K562 (cell line): ENCODE data around the gene MCCD1. TPM values are rescaled to one million over a fixed set of nuclear protein-coding genes. Genes with fewer than 3 reads are reported as not detected.

ENCODE experiments used
- CBFB ChIP-seq: sonication (generic); formaldehyde crosslinking; IDR thresholded peaks from 2 replicates; pipeline ENCODE4 v1.4.0; 2020; ENCODE audit warnings: mild to moderate bottlenecking, missing genetic modification reagents
- CGGBP1 ChIP-seq: fragments of 250-450 bp; sonication (Bioruptor Pico); IDR thresholded peaks from 2 replicates; pipeline ENCODE4 v1.9.0; 2021; ENCODE audit warnings: mild to moderate bottlenecking
- ELF4 ChIP-seq: fragments of 450-650 bp; formaldehyde crosslinking; IDR thresholded peaks from 2 replicates; pipeline ENCODE4 v1.4.0; 2022; ENCODE audit warnings: missing genetic modification characterization
- HDGF ChIP-seq: fragments of 450-650 bp; IDR thresholded peaks from 2 replicates; pipeline ENCODE4 v1.6.1; 2016
- IFI16 ChIP-seq: fragments of 250-450 bp; sonication (Bioruptor Pico); IDR thresholded peaks from 2 replicates; pipeline ENCODE4 v2.1.2; 2022; ENCODE audit warnings: mild to moderate bottlenecking, inconsistent platforms
- NCOA4 ChIP-seq: fragments of 450-650 bp; IDR thresholded peaks from 2 replicates; pipeline ENCODE4 v1.6.1; 2018; ENCODE audit warnings: mild to moderate bottlenecking; ENCODE audit not compliant: partially characterized antibody
- POLR2G ChIP-seq: fragments of 200-400 bp; formaldehyde crosslinking; IDR thresholded peaks from 2 replicates; pipeline ENCODE4 v1.6.1; 2017; ENCODE audit warnings: low read depth, mild to moderate bottlenecking, antibody characterized with exemption, low read length, moderate library complexity
- RNF219 ChIP-seq: fragments of 250-450 bp; sonication (Bioruptor Pico); IDR thresholded peaks from 2 replicates; pipeline ENCODE4 v1.5.0; 2022; ENCODE audit warnings: mild to moderate bottlenecking
- SPI1 ChIP-seq: IDR thresholded peaks from 2 replicates; pipeline ENCODE4 v1.6.1; 2011; ENCODE audit warnings: low read depth, low read length, control low read depth, borderline replicate concordance
- ZKSCAN8 ChIP-seq: fragments of 200-800 bp; sonication (Bioruptor generic); IDR thresholded peaks from 2 replicates; pipeline ENCODE4 v1.6.1; 2016; ENCODE audit warnings: missing genetic modification characterization, missing compliant biosample characterization
- ZNF12 ChIP-seq: sonication (generic); formaldehyde crosslinking; IDR thresholded peaks from 2 replicates; pipeline ENCODE4 v1.4.0; 2020; ENCODE audit warnings: mild to moderate bottlenecking, missing genetic modification reagents
- ZNF609 ChIP-seq: sonication (generic); formaldehyde crosslinking; IDR thresholded peaks from 2 replicates; pipeline ENCODE4 v1.8.1; 2023; ENCODE audit warnings: missing genetic modification reagents, mild to moderate bottlenecking, borderline replicate concordance
- ZNF639 ChIP-seq, 2 experiments: fragments of 200-800 bp in 1 of 2; sonication (Bioruptor generic) in 1 of 2; sonication (generic) in 1 of 2; formaldehyde crosslinking in 1 of 2; IDR thresholded peaks in 1 of 2; conservative IDR thresholded peaks in 1 of 2; 2 replicates each; pipeline versions ENCODE4 v1.5.0 to v1.6.1; 2016 to 2020; ENCODE audit warnings: missing compliant biosample characterization in 1 of 2, missing genetic modification characterization in 1 of 2, missing genetic modification reagents in 1 of 2
- ZNF699 ChIP-seq: fragments of 250-450 bp; sonication (Bioruptor Pico); IDR thresholded peaks from 2 replicates; pipeline ENCODE4 v1.8.0; 2021; ENCODE audit warnings: mild to moderate bottlenecking, moderate library complexity; ENCODE audit not compliant: insufficient replicate concordance
- ZNF830 ChIP-seq: fragments of 250-450 bp; sonication (Bioruptor Pico); IDR thresholded peaks from 2 replicates; pipeline ENCODE4 v1.5.0; 2021; ENCODE audit warnings: mild to moderate bottlenecking
- polyA plus RNA-seq, 8 experiments: library from polyadenylated mRNA; depleted of rRNA in 4 of 8; stranded (reverse) in 5 of 8; unstranded in 3 of 8; fragments of >200 nt; fragmentation: Nextera tagmentation in 2 of 8; fragmentation: Illumina TruSeq in 1 of 8; extraction: Ambion mirVana in 2 of 8; extraction: Trizol in 1 of 8; gene quantifications; 2 replicates each; pipeline versions ENCODE4 v1.2.1 to v1.2.3, GENCODE V29; 2011 to 2014; ENCODE audit warnings: inconsistent platforms in 1 of 8, missing spikeins in 1 of 8
- total RNA-seq, 7 experiments: library from RNA; depleted of rRNA in 6 of 7; stranded (reverse); fragments of >200 nt in 6 of 7; fragmentation: Illumina TruSeq in 2 of 7; extraction: Trizol in 2 of 7; gene quantifications; 2 replicates each; pipeline versions ENCODE4 v1.2.1 to v1.2.3, GENCODE V29; 2011 to 2021; ENCODE audit warnings: low replicate concordance in 1 of 7
- TF ChIP-seq, protein P1 (sequence below): sonication (generic); IDR thresholded peaks from 2 replicates; pipeline ENCODE4 v1.6.1; 2016
- TF ChIP-seq, protein P2 (sequence below): fragments of 250-450 bp; sonication (Bioruptor Pico); IDR thresholded peaks from 2 replicates; pipeline ENCODE4 v1.8.0; 2021; ENCODE audit warnings: borderline replicate concordance, mild to moderate bottlenecking, moderate library complexity; ENCODE audit not compliant: poor library complexity, severe bottlenecking

The MCCD1 gene
- total and polyA plus RNA-seq, 9 of the 15 experiments (the other 6 are each of a cell fraction or from before 2014, with no cell fraction given), result not detected

DNA sequence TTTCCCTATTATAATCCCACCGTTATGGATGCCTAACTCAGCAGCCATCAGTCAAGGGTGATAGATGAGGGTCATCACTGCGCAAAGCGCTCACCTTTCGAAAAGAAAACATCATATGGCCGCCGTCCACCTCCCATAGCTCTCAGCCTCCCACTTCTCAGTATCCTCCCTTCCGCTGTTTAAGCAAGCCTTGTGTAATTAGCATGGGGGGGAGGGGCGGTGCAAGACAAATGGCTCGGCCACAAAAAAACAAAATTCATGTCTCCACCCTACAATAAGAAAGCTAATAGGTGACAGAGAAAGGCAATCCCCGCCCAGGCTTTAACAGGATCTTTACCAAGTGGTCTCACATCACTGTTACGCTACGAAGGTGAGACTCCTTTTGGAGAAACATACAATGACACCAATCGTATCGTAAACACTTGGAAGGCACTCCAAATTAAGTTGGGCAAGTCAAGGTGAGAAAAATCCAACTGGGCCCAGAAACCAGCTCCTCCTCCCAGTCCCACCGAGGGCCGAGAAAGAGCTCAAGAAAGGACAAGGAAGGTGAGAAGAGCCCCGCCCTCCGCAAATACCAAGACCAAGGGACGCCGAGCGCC lies 12.4 kb downstream of the MCCD1 start (continued):
- TF ChIP-seq, protein P1, sequence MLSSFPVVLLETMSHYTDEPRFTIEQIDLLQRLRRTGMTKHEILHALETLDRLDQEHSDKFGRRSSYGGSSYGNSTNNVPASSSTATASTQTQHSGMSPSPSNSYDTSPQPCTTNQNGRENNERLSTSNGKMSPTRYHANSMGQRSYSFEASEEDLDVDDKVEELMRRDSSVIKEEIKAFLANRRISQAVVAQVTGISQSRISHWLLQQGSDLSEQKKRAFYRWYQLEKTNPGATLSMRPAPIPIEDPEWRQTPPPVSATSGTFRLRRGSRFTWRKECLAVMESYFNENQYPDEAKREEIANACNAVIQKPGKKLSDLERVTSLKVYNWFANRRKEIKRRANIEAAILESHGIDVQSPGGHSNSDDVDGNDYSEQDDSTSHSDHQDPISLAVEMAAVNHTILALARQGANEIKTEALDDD, result 0 out of 2 replicates have a peak, but pooled peaks have one; percentile 11
- TF ChIP-seq RNF219 (peak; percentile 64; the same call in 1 of the 2 replicates), ZNF609 (CRISPR knock-in tag) (no peak), ZNF639 (CRISPR knock-in tag; conservative IDR thresholded peaks at IDR 0.05 in 1 of 2, IDR thresholded peaks at IDR 0.05 in 1 of 2) (no peak), POLR2G (no peak), ZNF699 (CRISPR knock-in tag) (no peak), CBFB (CRISPR knock-in tag) (no peak), IFI16 (no peak), ZKSCAN8 (no peak), ZNF12 (CRISPR knock-in tag) (no peak), ELF4 (CRISPR knock-in tag) (no peak), SPI1 (no peak), HDGF (0 out of 2 replicates have a peak, but pooled peaks have one; percentile 63), CGGBP1 (0 out of 2 replicates have a peak, but pooled peaks have one; percentile 3), ZNF830 (CRISPR knock-in tag) (0 out of 2 replicates have a peak, but pooled peaks have one; percentile 25), NCOA4 (no peak)
- TF ChIP-seq, protein P2, sequence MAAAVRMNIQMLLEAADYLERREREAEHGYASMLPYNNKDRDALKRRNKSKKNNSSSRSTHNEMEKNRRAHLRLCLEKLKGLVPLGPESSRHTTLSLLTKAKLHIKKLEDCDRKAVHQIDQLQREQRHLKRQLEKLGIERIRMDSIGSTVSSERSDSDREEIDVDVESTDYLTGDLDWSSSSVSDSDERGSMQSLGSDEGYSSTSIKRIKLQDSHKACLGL, result peak; percentile 3
